Sigmoid colon (tissue), 4 donors: ENCODE data around the gene MOBP.

Experiments used
- CTCF ChIP-seq, 4 experiments: fragments of 450-650 bp in 3 of 4; fragments of 200-600 bp in 1 of 4; IDR thresholded peaks; one replicate each; pipeline ENCODE4 v1.5.1; 2016 to 2019; ENCODE audit warnings: antibody characterized with exemption in 4 of 4, mild to moderate bottlenecking in 3 of 4, moderate library complexity in 2 of 4
- EP300 ChIP-seq, 4 donors: sonication (generic); formaldehyde crosslinking; IDR thresholded peaks; one replicate each; pipeline ENCODE4 v1.6.1; 2017; ENCODE audit warnings: antibody characterized with exemption in 4 of 4
- POLR2A ChIP-seq, 2 donors: fragments of 450-650 bp; IDR thresholded peaks; one replicate each; pipeline ENCODE4 v1.6.1; 2016; ENCODE audit warnings: antibody characterized with exemption in 2 of 2, mild to moderate bottlenecking in 2 of 2, moderate library complexity in 2 of 2

- TF ChIP-seq EP300 (IDR thresholded peaks at IDR 0.05), result no peak
- TF ChIP-seq CTCF (IDR thresholded peaks at IDR 0.05), result no peak
- no peak for TF ChIP-seq POLR2A (IDR thresholded peaks at IDR 0.05)
Observed at GRCh38 chr3:39476783-39477182, 9.3 kb downstream of the MOBP start.
